ENCODE data around the gene FOSL1. TPM values are rescaled to one million over a fixed set of nuclear protein-coding genes. Genes with fewer than 3 reads are reported as not detected.
A peak's percentile ranks its signal among the peaks of the same experiment; 100 is the strongest.

Gene FOSL1
- total and polyA plus RNA-seq, 2 of the 13 experiments (the other 11 are each of a cell fraction or from before 2014, with no cell fraction given), result 4.0 to 4.1 TPM

- TF ChIP-seq DPF2 (CRISPR knock-in tag; IDR thresholded peaks at IDR 0.05; ENCODE audit: borderline replicate concordance, low read depth) (no peak), SSRP1 (CRISPR knock-in tag; IDR thresholded peaks at IDR 0.05) (no peak), ZNF282 (IDR thresholded peaks at IDR 0.05; ENCODE audit: partially characterized antibody) (no peak), SMARCC2 (IDR thresholded peaks at IDR 0.05) (no peak), ZNF367 (CRISPR knock-in tag; IDR thresholded peaks at IDR 0.05; ENCODE audit: borderline replicate concordance) (no peak; the same call in 1 of the 2 replicates), NFYC (CRISPR knock-in tag; IDR thresholded peaks at IDR 0.05) (peak; percentile 65), SP140L (CRISPR knock-in tag; IDR thresholded peaks at IDR 0.05; ENCODE audit: borderline replicate concordance) (no peak), RFXAP (CRISPR knock-in tag; IDR thresholded peaks at IDR 0.05; ENCODE audit: borderline replicate concordance) (peak; percentile 82), ZNF513 (CRISPR knock-in tag; conservative IDR thresholded peaks at IDR 0.05) (no peak), NFIC (IDR thresholded peaks at IDR 0.05; ENCODE audit: low read length) (no peak), RFXANK (CRISPR knock-in tag; IDR thresholded peaks at IDR 0.05) (no peak), HOXA5 (CRISPR knock-in tag; IDR thresholded peaks at IDR 0.05) (peak; percentile 21), NFRKB (IDR thresholded peaks at IDR 0.05) (no peak), HHEX (CRISPR knock-in tag; IDR thresholded peaks at IDR 0.05) (no peak), THAP9 (CRISPR knock-in tag; IDR thresholded peaks at IDR 0.05; ENCODE audit: borderline replicate concordance) (no peak; the same call in 1 of the 2 replicates), ZIK1 (CRISPR knock-in tag; IDR thresholded peaks at IDR 0.05; ENCODE audit: borderline replicate concordance, low read depth) (peak; percentile 96), ZHX2 (IDR thresholded peaks at IDR 0.05; ENCODE audit: low read depth) (no peak; the same call in 1 of the 2 replicates), ZHX2 (CRISPR knock-in tag; IDR thresholded peaks at IDR 0.05; ENCODE audit: borderline replicate concordance) (peak; percentile 94), THYN1 (CRISPR knock-in tag; IDR thresholded peaks at IDR 0.05; ENCODE audit: borderline replicate concordance, low read depth) (no peak), ZNF205 (CRISPR knock-in tag; IDR thresholded peaks at IDR 0.05) (no peak), MIER3 (CRISPR knock-in tag; IDR thresholded peaks at IDR 0.05; ENCODE audit: borderline replicate concordance) (no peak)
Measured at GRCh38 chr11:65890324-65891218, 9.6 kb downstream of the FOSL1 start, which contains the start of gene CCDC85B (continued).
